Right forelimb (tissue), 1 donor: Measurements from ENCODE around the gene PRUNE2.
"Not testable (repeated sequence)": the region's sequence is repeated elsewhere in the genome, so short reads cannot be mapped to it uniquely, and the experiment has no call there.

Experiments used
- DNase-seq: peaks from one replicate; pipeline ENCODE4 v3.0.0-alpha.2; 2018

Gene PRUNE2

GRCh38 chr9:76787677-76788076 is 118.2 kb downstream of the PRUNE2 start:
- DNase-seq: no peak

GRCh38 chr9:76785501-76785900 is 120.4 kb downstream of the PRUNE2 start:
- DNase-seq: no peak

GRCh38 chr9:76784881-76785280 is 121.0 kb downstream of the PRUNE2 start:
- DNase-seq: no peak

- DNase-seq: no peak
Measured at GRCh38 chr9:76772686-76773445, 133.0 kb downstream of the PRUNE2 start.

GRCh38 chr9:76766126-76766525 is 139.8 kb downstream of the PRUNE2 start:
- no peak for DNase-seq

GRCh38 chr9:76764138-76764537 is 141.8 kb downstream of the PRUNE2 start, which contains the start of gene PCA3:
TSS of gene PCA3 (plus strand) at chr9:76764438.
- no peak for DNase-seq

- DNase-seq: no peak
Measured at GRCh38 chr9:76761448-76761847, 144.5 kb downstream of the PRUNE2 start.

- no peak for DNase-seq
Measured at GRCh38 chr9:76759732-76760131, 146.2 kb downstream of the PRUNE2 start.

GRCh38 chr9:76758476-76758875 is 147.4 kb downstream of the PRUNE2 start:
- DNase-seq: no peak

GRCh38 chr9:76756941-76757673 is 148.8 kb downstream of the PRUNE2 start:
- no peak for DNase-seq

- DNase-seq: no peak
Measured at GRCh38 chr9:76756268-76756640, 149.7 kb downstream of the PRUNE2 start.

GRCh38 chr9:76751001-76751400 is 154.9 kb downstream of the PRUNE2 start:
- no peak for DNase-seq

GRCh38 chr9:76744336-76744735 is 161.6 kb downstream of the PRUNE2 start:
- DNase-seq: no peak

- DNase-seq: no peak
Measured at GRCh38 chr9:76743931-76744330, 162.0 kb downstream of the PRUNE2 start.

GRCh38 chr9:76742890-76743289 is 163.0 kb downstream of the PRUNE2 start:
- not testable (repeated sequence) for DNase-seq

- DNase-seq: no peak
Measured at GRCh38 chr9:76741524-76741923, 164.4 kb downstream of the PRUNE2 start.

- no peak for DNase-seq
Measured at GRCh38 chr9:76738402-76738801, 167.5 kb downstream of the PRUNE2 start.

- no peak for DNase-seq
Measured at GRCh38 chr9:76737154-76737902, 168.6 kb downstream of the PRUNE2 start.

- DNase-seq: no peak
Measured at GRCh38 chr9:76734716-76735115, 171.2 kb downstream of the PRUNE2 start.

- no peak for DNase-seq
Measured at GRCh38 chr9:76733096-76733495, 172.8 kb downstream of the PRUNE2 start.

- DNase-seq: no peak
Measured at GRCh38 chr9:76732341-76732958, 173.5 kb downstream of the PRUNE2 start.

GRCh38 chr9:76730801-76731200 is 175.1 kb downstream of the PRUNE2 start:
- DNase-seq: no peak
